ENCODE data around the gene IFNG. TPM values are rescaled to one million over a fixed set of nuclear protein-coding genes. Genes with fewer than 3 reads are reported as not detected.
A peak's percentile ranks its signal among the peaks of the same experiment; 100 is the strongest.

The IFNG gene
- polyA plus RNA-seq, 1 donor: not detected

DNA sequence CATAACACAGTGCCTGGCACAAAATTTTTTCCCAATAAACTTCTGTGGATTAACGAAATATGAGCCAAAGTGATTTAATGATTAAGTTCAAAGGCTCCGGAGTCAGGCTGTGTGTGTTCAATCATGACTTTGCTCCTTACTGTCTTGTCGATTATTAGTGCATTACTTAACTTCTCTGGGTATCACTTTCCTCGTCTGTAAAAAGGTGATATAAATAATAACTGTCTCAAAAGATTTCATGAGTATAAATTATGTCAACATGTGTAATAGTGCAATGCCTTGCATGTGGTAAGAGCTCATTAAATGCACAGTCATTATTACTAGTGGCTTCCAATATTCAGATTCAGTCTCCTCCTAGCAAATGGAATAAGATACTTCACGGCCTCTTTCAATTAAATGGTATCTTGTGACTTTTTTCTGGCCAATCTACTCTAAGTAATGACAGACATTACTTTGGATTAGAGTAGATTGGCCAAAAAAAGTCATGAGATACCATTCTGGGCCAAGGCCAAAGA is 6.8 kb upstream of the IFNG start:
- DNase-seq: no peak

DNA sequence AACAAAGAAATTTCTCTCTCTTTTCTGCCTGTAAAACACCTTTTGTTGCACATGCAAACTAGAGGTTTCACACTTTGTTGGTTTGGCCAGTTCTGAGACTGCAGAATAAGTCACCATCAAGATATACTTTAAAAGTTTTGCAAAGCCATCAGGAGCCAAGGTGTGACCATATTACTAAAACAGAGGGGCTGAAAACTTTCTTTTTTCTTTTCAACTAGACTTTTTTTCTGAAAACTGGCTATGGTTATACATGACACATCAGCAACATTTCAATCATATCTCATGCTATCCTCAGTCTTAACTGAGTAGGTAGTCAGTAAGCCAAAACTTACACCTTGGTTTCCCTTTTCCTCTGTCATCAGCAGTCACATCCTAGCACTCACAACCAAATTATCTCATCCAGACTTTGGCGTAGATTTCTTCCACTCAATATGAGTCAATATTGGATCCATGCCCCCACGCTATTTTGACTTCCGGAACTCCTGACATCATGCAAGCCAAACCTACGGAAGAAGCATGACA is 4.1 kb upstream of the IFNG start:
- no peak for DNase-seq

GRCh38 chr12:68162374-68162773 is 2.8 kb upstream of the IFNG start:
- no peak for DNase-seq

DNA sequence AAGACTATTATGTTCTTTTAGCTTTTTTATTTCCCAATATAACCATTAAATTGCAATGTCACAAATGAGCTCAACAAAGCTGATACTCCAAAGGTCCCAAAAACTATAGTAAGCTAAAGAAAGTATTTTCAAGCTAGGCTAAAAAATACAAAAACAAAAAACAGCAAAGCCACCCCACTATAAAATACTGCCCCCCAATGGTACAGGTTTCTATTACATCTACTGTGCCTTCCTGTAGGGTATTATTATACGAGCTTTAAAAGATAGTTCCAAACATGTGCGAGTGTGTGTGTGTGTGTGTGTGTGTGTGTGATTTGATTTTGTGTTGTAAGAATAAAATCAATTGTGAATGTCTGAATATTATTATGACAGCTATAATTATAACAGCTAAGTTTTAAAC is 1.1 kb downstream of the IFNG start:
- DNase-seq: no peak

DNA sequence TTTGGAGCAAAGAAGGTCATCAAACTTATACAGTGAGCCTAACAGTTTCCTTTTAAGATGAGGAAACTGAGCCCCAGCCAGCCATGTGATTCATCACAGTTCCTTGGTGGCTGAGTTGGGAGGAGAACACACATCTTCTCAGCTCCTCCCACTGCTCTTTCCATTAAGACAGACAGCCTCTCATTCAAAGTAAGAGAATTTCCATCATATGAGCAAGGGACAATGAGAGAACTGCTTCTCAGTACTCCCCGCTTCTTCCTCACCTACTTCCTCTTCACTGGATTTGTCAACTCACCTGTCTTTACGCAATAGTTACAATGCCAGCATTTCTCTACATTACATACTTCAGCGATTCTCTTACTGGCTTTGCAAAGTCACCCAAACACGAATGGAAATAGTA is 2.2 kb downstream of the IFNG start:
- no peak for DNase-seq

- DNase-seq: no peak
These were observed 2.9 kb downstream of the IFNG start for GRCh38 chr12:68156636-68157035.

GRCh38 chr12:68154779-68155178 is 4.8 kb downstream of the IFNG start:
- DNase-seq: peak; percentile 0

- DNase-seq: no peak
These were observed 11.1 kb downstream of the IFNG start for GRCh38 chr12:68148261-68148951.

- no peak for DNase-seq
These were observed 19.0 kb downstream of the IFNG start for GRCh38 chr12:68140556-68140955.

GRCh38 chr12:68139941-68140340 is 19.6 kb downstream of the IFNG start:
- DNase-seq: no peak

DNA sequence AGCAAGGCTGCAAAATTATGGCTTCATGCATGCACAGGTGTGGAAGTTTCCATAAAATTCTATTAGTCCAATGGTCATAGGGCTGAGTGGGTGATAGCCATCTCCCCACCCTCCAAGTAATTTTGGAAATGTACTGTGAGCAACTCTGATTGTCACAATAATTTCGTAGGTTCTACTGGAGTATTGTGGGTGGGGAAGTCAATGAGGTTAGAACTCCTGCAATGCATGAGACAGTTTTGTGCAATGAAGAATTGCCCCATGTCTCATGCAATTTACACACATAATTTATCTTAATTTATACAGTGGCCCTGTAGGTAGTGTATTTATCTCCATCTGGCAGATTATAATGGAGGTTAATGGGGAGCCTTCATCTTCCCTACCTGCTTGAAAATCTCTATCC is 20.5 kb downstream of the IFNG start:
- no peak for DNase-seq

- DNase-seq: no peak
These were observed 21.1 kb downstream of the IFNG start for GRCh38 chr12:68138480-68138879.

DNA sequence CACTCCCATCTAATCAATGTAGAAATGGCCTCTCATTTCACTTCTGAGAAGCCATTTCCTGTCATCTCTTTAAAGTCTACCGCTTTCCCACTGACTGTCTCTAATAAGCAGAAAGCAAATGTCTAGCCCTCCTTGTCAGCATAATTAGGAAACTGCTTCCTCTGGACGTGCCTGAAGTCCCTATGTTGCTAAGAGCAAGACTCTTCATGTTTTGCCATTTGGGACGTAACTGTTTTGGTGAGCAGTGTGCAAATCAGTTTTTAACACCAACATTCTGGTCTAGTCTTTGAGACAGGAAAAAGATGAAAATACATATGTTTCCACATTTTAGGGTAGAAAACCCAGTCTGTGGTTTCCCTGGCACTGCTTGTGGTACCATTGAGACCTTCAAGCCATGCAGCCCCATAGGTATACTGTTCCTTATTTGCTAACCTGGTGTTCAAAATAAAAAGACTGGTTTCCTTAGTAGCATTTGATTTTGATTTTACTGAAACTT is 22.2 kb downstream of the IFNG start:
- DNase-seq: no peak

DNA sequence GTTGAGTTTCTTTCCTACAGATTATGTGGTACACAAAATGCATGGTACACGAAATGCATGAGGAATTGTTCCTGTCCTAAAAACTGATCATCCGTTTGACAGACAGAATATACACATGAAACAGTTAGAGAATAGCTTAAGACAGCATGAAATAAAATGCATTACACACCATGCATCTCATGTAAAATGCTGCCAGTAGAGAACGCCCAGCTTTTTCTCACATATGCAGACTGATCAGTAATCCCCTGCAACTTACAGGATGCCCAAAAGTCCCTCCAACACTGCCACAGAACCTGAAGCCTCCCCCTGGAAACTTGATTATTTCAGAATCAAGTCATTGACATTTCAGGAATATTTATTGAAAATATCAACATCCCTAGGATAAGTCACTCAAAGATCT is 24.0 kb downstream of the IFNG start:
- DNase-seq: no peak

DNA sequence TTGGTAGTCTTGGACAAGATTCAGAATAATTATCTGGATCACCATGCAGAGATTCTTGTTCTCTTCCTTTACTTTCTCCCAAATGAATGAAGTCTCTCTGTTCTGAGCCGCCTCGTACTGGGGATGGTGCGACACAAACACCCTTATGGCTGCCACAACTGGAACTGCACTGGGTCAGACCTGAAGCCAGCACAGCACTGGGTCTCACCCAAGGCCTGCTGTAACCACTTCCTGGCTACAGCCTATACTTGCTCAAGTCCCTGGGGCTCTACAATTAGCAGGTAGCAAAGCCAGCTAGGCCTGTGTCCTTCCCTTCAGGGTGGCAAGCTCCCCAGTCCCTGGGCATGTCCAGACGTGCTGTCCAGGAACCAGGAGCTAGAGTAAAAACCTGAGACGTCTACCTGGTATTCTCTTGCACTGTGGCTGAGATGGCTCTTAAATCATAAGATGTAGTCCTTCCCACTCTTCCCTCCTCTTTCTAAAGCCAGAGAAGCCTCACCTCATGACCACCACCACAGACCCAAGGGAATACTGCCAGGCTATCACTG is 27.6 kb downstream of the IFNG start:
- no peak for DNase-seq

- no peak for DNase-seq
These were observed 29.6 kb downstream of the IFNG start for GRCh38 chr12:68129979-68130378.

- no peak for DNase-seq
These were observed 37.2 kb downstream of the IFNG start for GRCh38 chr12:68122236-68122920.

GRCh38 chr12:68121143-68121542 is 38.4 kb downstream of the IFNG start:
- DNase-seq: no peak

- DNase-seq: no peak
These were observed 39.8 kb downstream of the IFNG start for GRCh38 chr12:68119724-68120211.

DNA sequence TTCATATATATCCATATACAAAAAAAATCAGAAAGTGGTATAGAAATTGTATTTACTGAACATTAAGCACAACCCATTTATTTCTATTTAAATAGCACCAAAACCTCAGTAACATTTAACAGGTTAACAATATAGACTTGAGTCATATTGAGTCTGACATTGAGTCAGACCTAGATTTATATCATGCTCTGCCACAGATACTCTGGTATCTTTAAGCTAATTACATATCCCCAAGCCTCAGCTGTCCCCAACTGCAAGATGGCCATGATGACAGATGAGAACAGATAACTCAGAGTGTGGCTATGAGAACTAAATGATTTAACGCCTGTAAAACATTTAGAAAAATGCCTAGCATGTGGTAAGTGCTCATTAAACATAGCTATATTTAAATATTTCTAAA is 40.3 kb downstream of the IFNG start:
- DNase-seq: no peak

DNA sequence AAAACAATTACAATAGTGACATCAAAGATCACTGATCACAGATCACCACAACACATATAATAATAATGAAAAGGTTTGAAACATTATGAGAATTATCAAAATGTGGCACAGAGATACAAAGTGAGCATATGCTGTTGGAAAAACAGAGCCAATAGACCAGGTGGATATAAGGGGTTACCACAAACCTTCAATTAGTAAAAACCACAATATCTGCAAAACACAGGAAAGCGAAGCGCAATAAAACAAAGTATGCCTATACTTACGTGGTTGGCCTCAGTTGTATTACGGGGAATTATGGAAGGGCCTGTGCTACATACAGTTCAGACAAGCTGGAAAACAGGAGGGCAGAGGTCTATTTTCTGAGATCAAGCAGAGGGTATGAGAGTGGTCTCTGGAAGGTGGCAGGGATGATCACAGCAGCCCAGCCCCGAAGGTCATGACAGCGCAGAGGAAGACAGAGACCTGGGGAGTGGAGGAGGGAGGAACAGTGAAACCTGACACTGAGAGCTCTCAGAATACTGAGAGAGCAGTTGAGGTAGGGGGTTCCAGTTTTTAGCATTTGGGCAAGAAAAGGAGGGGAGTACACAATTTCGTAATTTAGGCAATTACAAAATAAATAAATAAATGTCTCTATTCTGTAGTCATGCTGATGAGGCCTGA is 41.3 kb downstream of the IFNG start:
- DNase-seq: no peak

GRCh38 chr12:68117661-68118060 is 41.9 kb downstream of the IFNG start:
- no peak for DNase-seq

Measured in left kidney (tissue), 2 donors.